ENCODE data around the gene STMN1.

GRCh38 chr1:25858906-25859789 is 47.1 kb downstream of the STMN1 start, which contains the start of gene AUNIP:
- TF ChIP-seq, protein P1, sequence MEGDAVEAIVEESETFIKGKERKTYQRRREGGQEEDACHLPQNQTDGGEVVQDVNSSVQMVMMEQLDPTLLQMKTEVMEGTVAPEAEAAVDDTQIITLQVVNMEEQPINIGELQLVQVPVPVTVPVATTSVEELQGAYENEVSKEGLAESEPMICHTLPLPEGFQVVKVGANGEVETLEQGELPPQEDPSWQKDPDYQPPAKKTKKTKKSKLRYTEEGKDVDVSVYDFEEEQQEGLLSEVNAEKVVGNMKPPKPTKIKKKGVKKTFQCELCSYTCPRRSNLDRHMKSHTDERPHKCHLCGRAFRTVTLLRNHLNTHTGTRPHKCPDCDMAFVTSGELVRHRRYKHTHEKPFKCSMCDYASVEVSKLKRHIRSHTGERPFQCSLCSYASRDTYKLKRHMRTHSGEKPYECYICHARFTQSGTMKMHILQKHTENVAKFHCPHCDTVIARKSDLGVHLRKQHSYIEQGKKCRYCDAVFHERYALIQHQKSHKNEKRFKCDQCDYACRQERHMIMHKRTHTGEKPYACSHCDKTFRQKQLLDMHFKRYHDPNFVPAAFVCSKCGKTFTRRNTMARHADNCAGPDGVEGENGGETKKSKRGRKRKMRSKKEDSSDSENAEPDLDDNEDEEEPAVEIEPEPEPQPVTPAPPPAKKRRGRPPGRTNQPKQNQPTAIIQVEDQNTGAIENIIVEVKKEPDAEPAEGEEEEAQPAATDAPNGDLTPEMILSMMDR (IDR thresholded peaks at IDR 0.05), result no peak
- no peak for TF ChIP-seq POLR2A (IDR thresholded peaks at IDR 0.05)

All from lower leg skin (tissue), 3 donors.